SK-N-SH (cell line): ENCODE measurements around the gene CDC23. TPM values are rescaled to one million over a fixed set of nuclear protein-coding genes. Genes with fewer than 3 reads are reported as not detected.
A peak's percentile ranks its signal among the peaks of the same experiment; 100 is the strongest.

Source experiments
- CTCF ChIA-PET: fragments of 300-600, 350-600 bp; formaldehyde crosslinking; extraction: SDS; loops from one replicate; lab custom pipeline; 2021; lab: Yijun Ruan, JAX
- POLR2A ChIA-PET: fragments of 350-600 bp; sonication (Branson Sonifier 250); formaldehyde crosslinking; extraction: SDS; loops from one replicate; lab custom pipeline; 2020; ENCODE audit warnings: antibody characterized with exemption, inconsistent platforms; lab: Yijun Ruan, JAX
- DNase-seq: peaks from one replicate; pipeline ENCODE4 v3.0.0; 2012
- H2AFZ ChIP-seq: fragments of 200-600 bp; sonication (generic); 2 replicates; pipeline ENCODE4 v1.8.1; 2016; ENCODE audit warnings: antibody characterized with exemption, mild to moderate bottlenecking, low read depth
- H3F3A ChIP-seq: fragments of 200-600 bp; sonication (generic); replicated peaks from 2 replicates; pipeline ENCODE3; 2016; ENCODE audit warnings: antibody characterized with exemption, mild to moderate bottlenecking; ENCODE audit not compliant: insufficient read depth
- H3K27ac ChIP-seq, 2 experiments: fragments of 200-500 bp in 1 of 2; fragments of 200-600 bp in 1 of 2; sonication (Bioruptor generic) in 1 of 2; sonication (generic), shearing (Covaris generic) in 1 of 2; 2 replicates each; pipeline versions ENCODE4 v1.5.1 to v1.6.1; 2014 to 2016; ENCODE audit warnings: low read depth in 2 of 2, inconsistent platforms in 1 of 2, low read length in 1 of 2, mild to moderate bottlenecking in 1 of 2, mixed read lengths in 1 of 2
- H3K27me3 ChIP-seq: fragments of 200-600 bp; sonication (generic), shearing (Covaris generic); 2 replicates; pipeline ENCODE4 v1.6.1; 2016; ENCODE audit warnings: mixed run types; ENCODE audit not compliant: insufficient read depth
- H3K36me3 ChIP-seq, 2 experiments: fragments of 200-500 bp in 1 of 2; fragments of 200-600 bp in 1 of 2; sonication (Bioruptor generic) in 1 of 2; sonication (generic) in 1 of 2; replicated peaks in 1 of 2; 2 replicates each; pipeline versions ENCODE3 to v1.5.1; 2014 to 2016; ENCODE audit warnings: low read length in 1 of 2, mild to moderate bottlenecking in 1 of 2; ENCODE audit not compliant: insufficient read depth in 2 of 2, control insufficient read depth in 1 of 2
- H3K4me1 ChIP-seq, 2 experiments: fragments of 200-500 bp in 1 of 2; fragments of 200-600 bp in 1 of 2; sonication (Bioruptor generic) in 1 of 2; sonication (generic), shearing (Covaris generic) in 1 of 2; 2 replicates each; pipeline versions ENCODE4 v1.5.1 to v1.6.1; 2014 to 2016; ENCODE audit warnings: low read depth in 1 of 2, low read length in 1 of 2, mixed run types in 1 of 2; ENCODE audit not compliant: insufficient read depth in 2 of 2, control insufficient read depth in 1 of 2
- H3K4me2 ChIP-seq: fragments of 200-600 bp; sonication (generic), shearing (Covaris generic); 2 replicates; pipeline ENCODE4 v1.6.1; 2017; ENCODE audit warnings: mixed run types
- H3K4me3 ChIP-seq, 2 experiments: fragments of 200-500 bp in 1 of 2; fragments of 200-600 bp in 1 of 2; sonication (Bioruptor generic) in 1 of 2; sonication (generic), shearing (Covaris generic) in 1 of 2; 2 replicates each; pipeline versions ENCODE4 v1.5.1 to v1.8.1; 2014 to 2016; ENCODE audit warnings: low read depth in 2 of 2, inconsistent platforms in 1 of 2, low read length in 1 of 2, mild to moderate bottlenecking in 1 of 2, mixed read lengths in 1 of 2, moderate library complexity in 1 of 2
- H3K79me2 ChIP-seq: fragments of 200-600 bp; sonication (generic); 2 replicates; pipeline ENCODE4 v1.8.1; 2017; ENCODE audit warnings: mild to moderate bottlenecking; ENCODE audit not compliant: insufficient read depth
- H3K9ac ChIP-seq: fragments of 200-600 bp; sonication (generic); 2 replicates; pipeline ENCODE4 v1.6.1; 2017; ENCODE audit warnings: mixed run types
- H3K9me2 ChIP-seq: fragments of 200-600 bp; sonication (generic); 2 replicates; pipeline ENCODE4 v1.6.1; 2017; ENCODE audit warnings: mixed run types
- H3K9me3 ChIP-seq: fragments of 200-600 bp; sonication (generic); 2 replicates; pipeline ENCODE4 v1.6.1; 2017; ENCODE audit warnings: mixed run types, mild to moderate bottlenecking, moderate library complexity
- H4K20me1 ChIP-seq: fragments of 200-600 bp; sonication (generic); 2 replicates; pipeline ENCODE4 v1.6.1; 2017; ENCODE audit warnings: mild to moderate bottlenecking, mixed run types; ENCODE audit not compliant: insufficient read depth
- CHD2 ChIP-seq: fragments of 150-350 bp; IDR thresholded peaks from 2 replicates; pipeline ENCODE4 v1.6.1; 2018; ENCODE audit warnings: low read length; ENCODE audit not compliant: partially characterized antibody
- EP300 ChIP-seq, 2 experiments: IDR thresholded peaks; 2 replicates each; pipeline versions ENCODE4 v1.4.0 to v1.6.1; 2012; ENCODE audit warnings: borderline replicate concordance in 1 of 2, low read depth in 1 of 2, low read length in 1 of 2
- FOXM1 ChIP-seq: IDR thresholded peaks from 2 replicates; pipeline ENCODE4 v1.4.0; 2012; ENCODE audit warnings: low read depth, mild to moderate bottlenecking
- GABPA ChIP-seq: IDR thresholded peaks from 2 replicates; pipeline ENCODE4 v1.4.0; 2012; ENCODE audit warnings: low read depth, mild to moderate bottlenecking
- MXI1 ChIP-seq: IDR thresholded peaks from 2 replicates; pipeline ENCODE4 v1.6.1; 2012; ENCODE audit warnings: mild to moderate bottlenecking, low read depth, low read length, improper control_type of control experiment
- NFIC ChIP-seq: IDR thresholded peaks from 2 replicates; pipeline ENCODE4 v1.4.0; 2012; ENCODE audit warnings: borderline replicate concordance
- PBX3 ChIP-seq: IDR thresholded peaks from 2 replicates; pipeline ENCODE4; 2012
- RAD21 ChIP-seq: IDR thresholded peaks from 2 replicates; pipeline ENCODE4 v1.6.1; 2012; ENCODE audit warnings: mild to moderate bottlenecking, low read length
- RCOR1 ChIP-seq: fragments of 150-350 bp; IDR thresholded peaks from 2 replicates; pipeline ENCODE4 v1.6.1; 2017; ENCODE audit warnings: antibody characterized with exemption, low read length
- RFX5 ChIP-seq: IDR thresholded peaks from 2 replicates; pipeline ENCODE4 v1.6.1; 2012; ENCODE audit warnings: mild to moderate bottlenecking, improper control_type of control experiment, low read length
- RXRA ChIP-seq: IDR thresholded peaks from 2 replicates; pipeline ENCODE4 v1.4.0; 2012; ENCODE audit warnings: low read depth, mild to moderate bottlenecking, borderline replicate concordance
- SIN3A ChIP-seq: IDR thresholded peaks from 2 replicates; pipeline ENCODE4 v1.6.1; 2012; ENCODE audit warnings: low read depth, mild to moderate bottlenecking, low read length, moderate library complexity, borderline replicate concordance
- TAF1 ChIP-seq: IDR thresholded peaks from 2 replicates; pipeline ENCODE4 v1.6.1; 2012; ENCODE audit warnings: low read depth, mild to moderate bottlenecking, low read length, moderate library complexity, borderline replicate concordance
- TCF12 ChIP-seq: IDR thresholded peaks from 2 replicates; pipeline ENCODE4 v1.4.0; 2012
- WGBS: methylation state at CpG from one replicate; pipeline ENCODE4 v1.1.6; 2017; ENCODE audit warnings: low lambda C conversion rate; 5-methylcytosine and 5-hydroxymethylcytosine counted together
- polyA plus RNA-seq, 3 experiments: library from polyadenylated mRNA; depleted of rRNA; stranded (reverse); fragments of >200 nt; gene quantifications; 2 replicates each; pipeline ENCODE4 v1.2.3, GENCODE V29; 2012
- TF ChIP-seq, protein P1 (sequence below): IDR thresholded peaks from 2 replicates; pipeline ENCODE4 v1.6.1; 2012; ENCODE audit warnings: mild to moderate bottlenecking, low read depth, low read length, moderate library complexity
- TF ChIP-seq, protein P2 (sequence below): fragments of 150-350 bp; IDR thresholded peaks from 2 replicates; pipeline ENCODE4 v1.6.1; 2016; ENCODE audit warnings: mild to moderate bottlenecking, low read depth, low read length

The CDC23 gene
- polyA plus RNA-seq, 1 of the 3 experiments (the other 2 are of a cell fraction), result 20.2 TPM

DNA sequence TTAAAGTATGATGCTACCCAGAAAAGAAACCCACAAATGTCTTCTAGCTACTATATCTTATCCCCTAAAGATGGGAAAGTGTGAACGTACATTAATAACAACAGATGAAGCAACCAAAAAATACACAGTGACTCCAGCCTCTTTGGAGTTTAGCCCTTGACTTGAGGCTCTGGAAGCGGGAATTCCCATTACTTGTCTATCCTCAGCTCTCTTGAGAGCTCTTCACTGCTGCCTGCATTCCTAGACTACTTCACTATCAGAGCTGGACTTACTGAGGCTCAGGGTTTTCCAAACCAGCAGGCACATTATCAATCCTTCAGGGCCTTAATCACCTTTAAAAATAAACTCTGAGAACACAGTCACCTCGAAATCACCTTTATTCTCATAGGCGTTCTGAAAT, 72.9 kb downstream of the CDC23 start:
- no peak overlapping the region for H3K4me3 ChIP-seq
- DNase-seq, result no peak
- no peak overlapping the region for H3K4me2 ChIP-seq
- no peaks in the 10 kb centered on the region for H3K4me1 ChIP-seq
- TF ChIP-seq CHD2, result no peak
- TF ChIP-seq, protein P1, sequence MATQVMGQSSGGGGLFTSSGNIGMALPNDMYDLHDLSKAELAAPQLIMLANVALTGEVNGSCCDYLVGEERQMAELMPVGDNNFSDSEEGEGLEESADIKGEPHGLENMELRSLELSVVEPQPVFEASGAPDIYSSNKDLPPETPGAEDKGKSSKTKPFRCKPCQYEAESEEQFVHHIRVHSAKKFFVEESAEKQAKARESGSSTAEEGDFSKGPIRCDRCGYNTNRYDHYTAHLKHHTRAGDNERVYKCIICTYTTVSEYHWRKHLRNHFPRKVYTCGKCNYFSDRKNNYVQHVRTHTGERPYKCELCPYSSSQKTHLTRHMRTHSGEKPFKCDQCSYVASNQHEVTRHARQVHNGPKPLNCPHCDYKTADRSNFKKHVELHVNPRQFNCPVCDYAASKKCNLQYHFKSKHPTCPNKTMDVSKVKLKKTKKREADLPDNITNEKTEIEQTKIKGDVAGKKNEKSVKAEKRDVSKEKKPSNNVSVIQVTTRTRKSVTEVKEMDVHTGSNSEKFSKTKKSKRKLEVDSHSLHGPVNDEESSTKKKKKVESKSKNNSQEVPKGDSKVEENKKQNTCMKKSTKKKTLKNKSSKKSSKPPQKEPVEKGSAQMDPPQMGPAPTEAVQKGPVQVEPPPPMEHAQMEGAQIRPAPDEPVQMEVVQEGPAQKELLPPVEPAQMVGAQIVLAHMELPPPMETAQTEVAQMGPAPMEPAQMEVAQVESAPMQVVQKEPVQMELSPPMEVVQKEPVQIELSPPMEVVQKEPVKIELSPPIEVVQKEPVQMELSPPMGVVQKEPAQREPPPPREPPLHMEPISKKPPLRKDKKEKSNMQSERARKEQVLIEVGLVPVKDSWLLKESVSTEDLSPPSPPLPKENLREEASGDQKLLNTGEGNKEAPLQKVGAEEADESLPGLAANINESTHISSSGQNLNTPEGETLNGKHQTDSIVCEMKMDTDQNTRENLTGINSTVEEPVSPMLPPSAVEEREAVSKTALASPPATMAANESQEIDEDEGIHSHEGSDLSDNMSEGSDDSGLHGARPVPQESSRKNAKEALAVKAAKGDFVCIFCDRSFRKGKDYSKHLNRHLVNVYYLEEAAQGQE, result no peak
- TF ChIP-seq FOXM1, result no peak
- TF ChIP-seq EP300 (IDR thresholded peaks at IDR 0.05; ENCODE audit: borderline replicate concordance in 1 of 2, low read depth in 1 of 2, low read length in 1 of 2), result no peak
- TF ChIP-seq RFX5, result no peak
- no peak for TF ChIP-seq RXRA
- no peak for TF ChIP-seq TAF1
- TF ChIP-seq TCF12, result no peak
- no peak for TF ChIP-seq SIN3A
- TF ChIP-seq GABPA, result no peak
- TF ChIP-seq, all 33 proteins: peak for 0
- no peak overlapping the region for H3K27ac ChIP-seq
- H3K36me3 ChIP-seq, result no peaks in the 10 kb centered on the region
- no peaks in the 10 kb centered on the region for H3K27me3 ChIP-seq
- no peaks in the 10 kb centered on the region for H4K20me1 ChIP-seq
- H3K9me2 ChIP-seq, result no peaks in the 10 kb centered on the region
- H3K9ac ChIP-seq, result no peak overlapping the region
- H3F3A ChIP-seq, result peaks cover 9% of the 10 kb centered on the region
- 67% methylated on average over 4 of the region's 4 CpGs for WGBS
- no peak overlapping the region for H2AFZ ChIP-seq
- POLR2A ChIA-PET, result no interaction called here
- H3K79me2 ChIP-seq, result no peaks in the 10 kb centered on the region
- H3K9me3 ChIP-seq, result no peaks in the 10 kb centered on the region
- CTCF ChIA-PET, result interaction anchor here (1.3 to 2.0 kb wide), 6 partner anchors 10 to 361 kb away, joined by 3 to 14 read pairs (median 6); no protein-coding TSS in a partner anchor

GRCh38 chr5:138139781-138140090, 73.4 kb downstream of the CDC23 start:
- peak overlapping the region in 1 of 2 experiments; percentile 12; a peak in 1 of 4 replicates for H3K27ac ChIP-seq
- TF ChIP-seq RCOR1 (no peak), RFX5 (no peak), NFIC (no peak), PBX3 (no peak), GABPA (no peak), EP300 (IDR thresholded peaks at IDR 0.05; ENCODE audit: borderline replicate concordance in 1 of 2, low read depth in 1 of 2, low read length in 1 of 2) (no peak), MXI1 (no peak), RAD21 (no peak)
- TF ChIP-seq, protein P1, result no peak
- TF ChIP-seq, protein P2, sequence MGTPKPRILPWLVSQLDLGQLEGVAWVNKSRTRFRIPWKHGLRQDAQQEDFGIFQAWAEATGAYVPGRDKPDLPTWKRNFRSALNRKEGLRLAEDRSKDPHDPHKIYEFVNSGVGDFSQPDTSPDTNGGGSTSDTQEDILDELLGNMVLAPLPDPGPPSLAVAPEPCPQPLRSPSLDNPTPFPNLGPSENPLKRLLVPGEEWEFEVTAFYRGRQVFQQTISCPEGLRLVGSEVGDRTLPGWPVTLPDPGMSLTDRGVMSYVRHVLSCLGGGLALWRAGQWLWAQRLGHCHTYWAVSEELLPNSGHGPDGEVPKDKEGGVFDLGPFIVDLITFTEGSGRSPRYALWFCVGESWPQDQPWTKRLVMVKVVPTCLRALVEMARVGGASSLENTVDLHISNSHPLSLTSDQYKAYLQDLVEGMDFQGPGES, result no peak
- H3K27me3 ChIP-seq, result no peaks in the 10 kb centered on the region
- peaks cover 7% of the 10 kb centered on the region for H3F3A ChIP-seq
- H2AFZ ChIP-seq, result peak overlapping the region; percentile 97
- peak overlapping the region; percentile 77 to 80; a peak in 3 of 4 replicates for H3K4me3 ChIP-seq
- H3K36me3 ChIP-seq, result no peaks in the 10 kb centered on the region
- H3K4me2 ChIP-seq, result peak overlapping the region; percentile 84
- DNase-seq, result no peak
- no peaks in the 10 kb centered on the region for H3K9me2 ChIP-seq
- H3K9me3 ChIP-seq, result no peaks in the 10 kb centered on the region
- 39% methylated on average over 3 of the region's 3 CpGs for WGBS
- CTCF ChIA-PET, result interaction anchor here (0.6 to 2.0 kb wide), 8 partner anchors 10 to 361 kb away, joined by 3 to 14 read pairs (median 4); no protein-coding TSS in a partner anchor
- POLR2A ChIA-PET, result interaction anchor here (0.9 kb wide), 1 partner anchor 9 kb away, joined by 3 read pairs; no protein-coding TSS in a partner anchor
- H3K9ac ChIP-seq, result no peak overlapping the region
- no peaks in the 10 kb centered on the region for H3K79me2 ChIP-seq
- H3K4me1 ChIP-seq, result no peaks in the 10 kb centered on the region
- no peaks in the 10 kb centered on the region for H4K20me1 ChIP-seq
